ENCODE data around the gene LRRC15. TPM values are rescaled to one million over a fixed set of nuclear protein-coding genes. Genes with fewer than 3 reads are reported as not detected.

The LRRC15 gene
- total RNA-seq, 1 experiment from 2014 or later, result 0.28 TPM

DNA sequence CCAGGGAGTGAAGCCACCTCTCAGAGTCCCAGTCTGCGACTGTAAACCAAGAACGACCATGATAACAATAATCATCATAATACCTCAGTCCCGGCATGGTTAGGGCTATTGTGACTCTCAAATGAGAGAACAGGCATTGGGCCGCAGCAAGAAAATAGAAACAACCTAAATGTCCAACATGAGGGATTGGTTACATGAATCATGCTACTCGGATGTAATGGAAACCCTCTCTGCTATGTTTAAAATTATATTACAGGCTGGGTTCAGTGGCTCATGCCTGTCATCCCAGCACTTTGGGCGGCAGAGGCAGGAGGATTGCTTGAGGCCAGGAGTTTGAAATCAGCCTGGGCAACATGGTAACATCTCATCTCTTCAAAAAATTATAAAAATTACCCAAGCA lies 21.2 kb downstream of the LRRC15 start:
- BruUV-seq (replicated peaks), result no TSS peak
- H3K27ac ChIP-seq (ENCODE audit: low read length), result no peak overlapping the region
- ChIA-PET POLR2A (no interaction called here), CTCF (no interaction called here)
- DNase-seq (ENCODE audit: low read depth, low spot score), result no peak
- no peaks in the 10 kb centered on the region for H3K9me3 ChIP-seq (ENCODE audit: control insufficient read depth, insufficient read depth, low read depth, low read length)
- no peaks in the 10 kb centered on the region for H3K27me3 ChIP-seq (ENCODE audit: control insufficient read depth, insufficient read depth, low read length)
- in situ Hi-C loops (cut with HindIII; ENCODE audit: low pct_unique_long_range_greater_than_20kb, low sequenced_read_pairs), result no loop called here
- TF ChIP-seq SIN3A (IDR thresholded peaks at IDR 0.05; ENCODE audit: borderline replicate concordance, insufficient read depth, low read depth, low read length) (no peak), TCF7L2 (IDR thresholded peaks at IDR 0.05; ENCODE audit: low read depth, low read length) (no peak), REST (IDR thresholded peaks at IDR 0.05; ENCODE audit: insufficient read depth in 1 of 2, low read depth in 2 of 2, low read length in 1 of 2) (no peak), POLR2AphosphoS5 (IDR thresholded peaks at IDR 0.05; ENCODE audit: low read depth, low read length) (no peak)
- TF ChIP-seq, protein P1, sequence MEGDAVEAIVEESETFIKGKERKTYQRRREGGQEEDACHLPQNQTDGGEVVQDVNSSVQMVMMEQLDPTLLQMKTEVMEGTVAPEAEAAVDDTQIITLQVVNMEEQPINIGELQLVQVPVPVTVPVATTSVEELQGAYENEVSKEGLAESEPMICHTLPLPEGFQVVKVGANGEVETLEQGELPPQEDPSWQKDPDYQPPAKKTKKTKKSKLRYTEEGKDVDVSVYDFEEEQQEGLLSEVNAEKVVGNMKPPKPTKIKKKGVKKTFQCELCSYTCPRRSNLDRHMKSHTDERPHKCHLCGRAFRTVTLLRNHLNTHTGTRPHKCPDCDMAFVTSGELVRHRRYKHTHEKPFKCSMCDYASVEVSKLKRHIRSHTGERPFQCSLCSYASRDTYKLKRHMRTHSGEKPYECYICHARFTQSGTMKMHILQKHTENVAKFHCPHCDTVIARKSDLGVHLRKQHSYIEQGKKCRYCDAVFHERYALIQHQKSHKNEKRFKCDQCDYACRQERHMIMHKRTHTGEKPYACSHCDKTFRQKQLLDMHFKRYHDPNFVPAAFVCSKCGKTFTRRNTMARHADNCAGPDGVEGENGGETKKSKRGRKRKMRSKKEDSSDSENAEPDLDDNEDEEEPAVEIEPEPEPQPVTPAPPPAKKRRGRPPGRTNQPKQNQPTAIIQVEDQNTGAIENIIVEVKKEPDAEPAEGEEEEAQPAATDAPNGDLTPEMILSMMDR (IDR thresholded peaks at IDR 0.05), result no peak
- intact Hi-C loops (cut with micrococcal nuclease; ENCODE audit: unreplicated experiment), result loop anchor here (10.0 kb wide), 1 partner anchor 246 kb away; no protein-coding TSS in a partner anchor
- peaks cover 11% of the 10 kb centered on the region; the same call in 1 of the 2 replicates for H3K4me1 ChIP-seq (ENCODE audit: control insufficient read depth, insufficient read depth, low read length)
- ATAC-seq, result no peak
- no peaks in the 10 kb centered on the region for H3K36me3 ChIP-seq (ENCODE audit: control insufficient read depth, insufficient read depth, low read length)
- H3K4me3 ChIP-seq (ENCODE audit: low read depth in 2 of 2, low read length in 2 of 2), result no peak overlapping the region

DNA sequence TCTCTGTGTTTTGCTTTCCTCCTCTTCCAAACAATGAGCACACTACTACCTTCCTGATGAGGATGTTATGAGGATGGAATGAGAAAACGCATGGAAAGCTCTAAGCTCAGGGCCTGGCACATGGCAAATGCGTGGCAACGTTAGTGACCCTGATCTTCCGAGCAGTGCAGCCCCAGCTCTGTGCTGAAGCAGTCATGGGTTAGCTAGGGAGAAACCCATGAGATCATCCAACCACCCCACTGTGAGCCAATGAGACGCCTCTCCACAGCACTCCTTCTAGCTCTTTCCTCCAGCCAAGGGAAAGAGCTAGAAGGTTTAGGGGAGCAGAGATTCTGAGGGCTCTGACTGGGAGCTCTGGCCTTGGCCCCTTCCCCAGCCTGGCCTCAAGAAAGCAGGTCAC lies 22.9 kb downstream of the LRRC15 start:
- no peaks in the 10 kb centered on the region for H3K9me3 ChIP-seq (ENCODE audit: control insufficient read depth, insufficient read depth, low read depth, low read length)
- peaks cover 11% of the 10 kb centered on the region; the same call in 1 of the 2 replicates for H3K4me1 ChIP-seq (ENCODE audit: control insufficient read depth, insufficient read depth, low read length)
- TF ChIP-seq REST (IDR thresholded peaks at IDR 0.05; ENCODE audit: insufficient read depth in 1 of 2, low read depth in 2 of 2, low read length in 1 of 2) (no peak), POLR2AphosphoS5 (IDR thresholded peaks at IDR 0.05; ENCODE audit: low read depth, low read length) (no peak), SIN3A (IDR thresholded peaks at IDR 0.05; ENCODE audit: borderline replicate concordance, insufficient read depth, low read depth, low read length) (no peak), TCF7L2 (IDR thresholded peaks at IDR 0.05; ENCODE audit: low read depth, low read length) (no peak)
- TF ChIP-seq, protein P1 (IDR thresholded peaks at IDR 0.05), result no peak
- ATAC-seq, result no peak
- no TSS peak for BruUV-seq (replicated peaks)
- H3K27ac ChIP-seq (ENCODE audit: low read length), result no peak overlapping the region
- POLR2A ChIA-PET, result no interaction called here
- H3K36me3 ChIP-seq (ENCODE audit: control insufficient read depth, insufficient read depth, low read length), result no peaks in the 10 kb centered on the region
- no peak overlapping the region for H3K4me3 ChIP-seq (ENCODE audit: low read depth in 2 of 2, low read length in 2 of 2)
- DNase-seq (ENCODE audit: low read depth, low spot score), result no peak
- CTCF ChIA-PET, result no interaction called here
- intact Hi-C loops (cut with micrococcal nuclease; ENCODE audit: unreplicated experiment), result loop anchor here (10.0 kb wide), 1 partner anchor 248 kb away; no protein-coding TSS in a partner anchor
- no peaks in the 10 kb centered on the region for H3K27me3 ChIP-seq (ENCODE audit: control insufficient read depth, insufficient read depth, low read length)
- in situ Hi-C loops (cut with HindIII; ENCODE audit: low pct_unique_long_range_greater_than_20kb, low sequenced_read_pairs), result no loop called here
